ENCODE data around the gene DNAJC22. TPM values are rescaled to one million over a fixed set of nuclear protein-coding genes. Genes with fewer than 3 reads are reported as not detected.

DNAJC22 gene
- polyA plus RNA-seq, 1 of the 3 experiments (the other 2 are of a cell fraction): 4.5 TPM

GRCh38 chr12:49327368-49327767, 19.3 kb upstream of the DNAJC22 start (continued):
- TF ChIP-seq REST (IDR thresholded peaks at IDR 0.05; ENCODE audit: low read depth, low read length): no peak
- TF ChIP-seq, protein P1, sequence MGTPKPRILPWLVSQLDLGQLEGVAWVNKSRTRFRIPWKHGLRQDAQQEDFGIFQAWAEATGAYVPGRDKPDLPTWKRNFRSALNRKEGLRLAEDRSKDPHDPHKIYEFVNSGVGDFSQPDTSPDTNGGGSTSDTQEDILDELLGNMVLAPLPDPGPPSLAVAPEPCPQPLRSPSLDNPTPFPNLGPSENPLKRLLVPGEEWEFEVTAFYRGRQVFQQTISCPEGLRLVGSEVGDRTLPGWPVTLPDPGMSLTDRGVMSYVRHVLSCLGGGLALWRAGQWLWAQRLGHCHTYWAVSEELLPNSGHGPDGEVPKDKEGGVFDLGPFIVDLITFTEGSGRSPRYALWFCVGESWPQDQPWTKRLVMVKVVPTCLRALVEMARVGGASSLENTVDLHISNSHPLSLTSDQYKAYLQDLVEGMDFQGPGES (IDR thresholded peaks at IDR 0.05; ENCODE audit: low read depth, low read length): no peak
- no peak for TF ChIP-seq RCOR1 (IDR thresholded peaks at IDR 0.05; ENCODE audit: low read length)
- TF ChIP-seq, protein P2, sequence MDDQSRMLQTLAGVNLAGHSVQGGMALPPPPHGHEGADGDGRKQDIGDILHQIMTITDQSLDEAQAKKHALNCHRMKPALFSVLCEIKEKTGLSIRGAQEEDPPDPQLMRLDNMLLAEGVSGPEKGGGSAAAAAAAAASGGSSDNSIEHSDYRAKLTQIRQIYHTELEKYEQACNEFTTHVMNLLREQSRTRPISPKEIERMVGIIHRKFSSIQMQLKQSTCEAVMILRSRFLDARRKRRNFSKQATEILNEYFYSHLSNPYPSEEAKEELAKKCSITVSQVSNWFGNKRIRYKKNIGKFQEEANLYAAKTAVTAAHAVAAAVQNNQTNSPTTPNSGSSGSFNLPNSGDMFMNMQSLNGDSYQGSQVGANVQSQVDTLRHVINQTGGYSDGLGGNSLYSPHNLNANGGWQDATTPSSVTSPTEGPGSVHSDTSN (IDR thresholded peaks at IDR 0.05): no peak
- TF ChIP-seq GATA2 (CRISPR knock-in tag; IDR thresholded peaks at IDR 0.05): no peak
- TF ChIP-seq TEAD4 (IDR thresholded peaks at IDR 0.05; ENCODE audit: borderline replicate concordance, insufficient read depth): no peak
- no peak for TF ChIP-seq RFX5 (IDR thresholded peaks at IDR 0.05; ENCODE audit: low read length)
- TF ChIP-seq, protein P3, sequence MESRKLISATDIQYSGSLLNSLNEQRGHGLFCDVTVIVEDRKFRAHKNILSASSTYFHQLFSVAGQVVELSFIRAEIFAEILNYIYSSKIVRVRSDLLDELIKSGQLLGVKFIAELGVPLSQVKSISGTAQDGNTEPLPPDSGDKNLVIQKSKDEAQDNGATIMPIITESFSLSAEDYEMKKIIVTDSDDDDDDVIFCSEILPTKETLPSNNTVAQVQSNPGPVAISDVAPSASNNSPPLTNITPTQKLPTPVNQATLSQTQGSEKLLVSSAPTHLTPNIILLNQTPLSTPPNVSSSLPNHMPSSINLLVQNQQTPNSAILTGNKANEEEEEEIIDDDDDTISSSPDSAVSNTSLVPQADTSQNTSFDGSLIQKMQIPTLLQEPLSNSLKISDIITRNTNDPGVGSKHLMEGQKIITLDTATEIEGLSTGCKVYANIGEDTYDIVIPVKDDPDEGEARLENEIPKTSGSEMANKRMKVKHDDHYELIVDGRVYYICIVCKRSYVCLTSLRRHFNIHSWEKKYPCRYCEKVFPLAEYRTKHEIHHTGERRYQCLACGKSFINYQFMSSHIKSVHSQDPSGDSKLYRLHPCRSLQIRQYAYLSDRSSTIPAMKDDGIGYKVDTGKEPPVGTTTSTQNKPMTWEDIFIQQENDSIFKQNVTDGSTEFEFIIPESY (IDR thresholded peaks at IDR 0.05; ENCODE audit: borderline replicate concordance, low read depth): no peak

- no peak for DNase-seq
- H3K27me3 ChIP-seq (ENCODE audit: insufficient read depth): no peaks in the 10 kb centered on the region
- TF ChIP-seq EZH2phosphoT487 (IDR thresholded peaks at IDR 0.05; ENCODE audit: borderline replicate concordance, low read depth) (no peak), TEAD4 (IDR thresholded peaks at IDR 0.05; ENCODE audit: borderline replicate concordance, insufficient read depth) (no peak), FOSL2 (IDR thresholded peaks at IDR 0.05; ENCODE audit: borderline replicate concordance, low read depth) (no peak), POLR2AphosphoS5 (IDR thresholded peaks at IDR 0.05; ENCODE audit: low read depth, low read length) (no peak), FOXJ3 (CRISPR knock-in tag; IDR thresholded peaks at IDR 0.05) (no peak), SMC3 (IDR thresholded peaks at IDR 0.05; ENCODE audit: low read depth, low read length) (no peak), TCF12 (IDR thresholded peaks at IDR 0.05) (no peak), ELF1 (IDR thresholded peaks at IDR 0.05) (no peak), RCOR1 (IDR thresholded peaks at IDR 0.05; ENCODE audit: low read length) (no peak), TAF1 (IDR thresholded peaks at IDR 0.05; ENCODE audit: borderline replicate concordance, low read depth, low read length) (no peak)
- no peaks in the 10 kb centered on the region for H3K9me2 ChIP-seq
- peaks cover 0 to 9% of the 10 kb centered on the region in 2 experiments; a peak in 1 of 4 replicates for H3K4me1 ChIP-seq (ENCODE audit: control insufficient read depth in 1 of 2, insufficient read depth in 2 of 2, low read depth in 1 of 2, low read length in 1 of 2)
- H3F3A ChIP-seq (replicated peaks; ENCODE audit: insufficient read depth): peaks cover 14% of the 10 kb centered on the region
- no peaks in the 10 kb centered on the region for H4K20me1 ChIP-seq (ENCODE audit: insufficient read depth)
- ChIA-PET POLR2A (no interaction called here), CTCF (no interaction called here)
- H3K27ac ChIP-seq (ENCODE audit: low read depth in 2 of 2, low read length in 1 of 2): no peak overlapping the region
- H3K9ac ChIP-seq: no peak overlapping the region
- no peak overlapping the region for H3K4me2 ChIP-seq
- peaks cover 2 to 19% of the 10 kb centered on the region in 2 experiments for H3K36me3 ChIP-seq (replicated peaks in 1 of 2; ENCODE audit: control insufficient read depth in 1 of 2, insufficient read depth in 2 of 2, low read length in 1 of 2)
- peaks cover 19% of the 10 kb centered on the region for H3K79me2 ChIP-seq (ENCODE audit: insufficient read depth)
- WGBS (ENCODE audit: low lambda C conversion rate): 93% methylated on average over 2 of the region's 2 CpGs
- no peak overlapping the region for H3K4me3 ChIP-seq (ENCODE audit: low read depth in 2 of 2, low read length in 1 of 2)
- no peak overlapping the region for H2AFZ ChIP-seq (ENCODE audit: low read depth)
- H3K9me3 ChIP-seq: no peaks in the 10 kb centered on the region
Measured at GRCh38 chr12:49327887-49328286, 18.8 kb upstream of the DNAJC22 start.

Data from SK-N-SH (cell line).